Hindlimb muscle (tissue), 1 donor: ENCODE results near the gene DNAJC30. TPM values are rescaled to one million over a fixed set of nuclear protein-coding genes. Genes with fewer than 3 reads are reported as not detected.
"Not testable (repeated sequence)": the region's sequence is repeated elsewhere in the genome, so short reads cannot be mapped to it uniquely, and the experiment has no call there.

Experiments
- DNase-seq: peaks from one replicate; pipeline ENCODE4 v3.0.0-alpha.2; 2013
- polyA plus RNA-seq: library from polyadenylated mRNA; unstranded; fragments of 120-200 nt; gene quantifications from one replicate; pipeline ENCODE4 v1.2.1, GENCODE V29; 2013; ENCODE audit not compliant: insufficient read length

DNAJC30 gene
- 7.8 TPM for polyA plus RNA-seq

GRCh38 chr7:73683056-73683787 lies at the start of gene DNAJC30, which contains the start of gene BUD23:
Gene DNAJC30 (minus strand): TSS chr7:73683453. CDS start chr7:73683423, 30 bp downstream.
Gene BUD23 (plus strand): TSS chr7:73683597. CDS start chr7:73683626, 29 bp downstream.
- DNase-seq, result peak; percentile 94

- no peak for DNase-seq
These were observed 49.1 kb upstream of the DNAJC30 start for GRCh38 chr7:73732397-73732796.

- no peak for DNase-seq
These were observed 47.2 kb upstream of the DNAJC30 start for GRCh38 chr7:73730485-73730884.

GRCh38 chr7:73728551-73728950 lies 45.3 kb upstream of the DNAJC30 start:
- no peak for DNase-seq

GRCh38 chr7:73727952-73728351 lies 44.7 kb upstream of the DNAJC30 start:
- no peak for DNase-seq

GRCh38 chr7:73726083-73726466 lies 42.8 kb upstream of the DNAJC30 start:
- DNase-seq, result no peak

GRCh38 chr7:73723813-73724212 lies 40.6 kb upstream of the DNAJC30 start:
- DNase-seq, result no peak

- DNase-seq, result no peak
These were observed 39.5 kb upstream of the DNAJC30 start for GRCh38 chr7:73722785-73723184.

GRCh38 chr7:73722182-73722581 lies 38.9 kb upstream of the DNAJC30 start:
- not testable (repeated sequence) for DNase-seq

- DNase-seq, result peak; percentile 58
These were observed 38.1 kb upstream of the DNAJC30 start for GRCh38 chr7:73721377-73721817.

GRCh38 chr7:73720443-73720842 lies 37.2 kb upstream of the DNAJC30 start:
- not testable (repeated sequence) for DNase-seq

- DNase-seq, result no peak
These were observed 36.5 kb upstream of the DNAJC30 start for GRCh38 chr7:73719806-73720169.

- no peak for DNase-seq
These were observed 35.9 kb upstream of the DNAJC30 start, which contains the start of gene STX1A for GRCh38 chr7:73718905-73719805. Gene STX1A (minus strand): TSS chr7:73719669. CDS start chr7:73719631, 38 bp downstream.

- no peak for DNase-seq
These were observed 35.2 kb upstream of the DNAJC30 start for GRCh38 chr7:73718438-73718881.

- no peak for DNase-seq
These were observed 34.7 kb upstream of the DNAJC30 start for GRCh38 chr7:73717991-73718405.

- DNase-seq, result peak; percentile 63
These were observed 34.0 kb upstream of the DNAJC30 start for GRCh38 chr7:73717025-73717807.

GRCh38 chr7:73716318-73716890 lies 33.2 kb upstream of the DNAJC30 start:
- DNase-seq, result no peak

- DNase-seq, result peak; percentile 62
These were observed 32.5 kb upstream of the DNAJC30 start for GRCh38 chr7:73715648-73716317.

GRCh38 chr7:73713319-73713718 lies 30.1 kb upstream of the DNAJC30 start:
- not testable (repeated sequence) for DNase-seq

- no peak for DNase-seq
These were observed 29.5 kb upstream of the DNAJC30 start for GRCh38 chr7:73712773-73713172.

- no peak for DNase-seq
These were observed 25.8 kb upstream of the DNAJC30 start for GRCh38 chr7:73708961-73709549.
